HepG2 (cell line): ENCODE measurements around the gene GMFB. TPM values are rescaled to one million over a fixed set of nuclear protein-coding genes. Genes with fewer than 3 reads are reported as not detected.

Experiments
- DRAP1 ChIP-seq: IDR thresholded peaks from 2 replicates; pipeline ENCODE4 v1.6.1; 2016; ENCODE audit warnings: missing genetic modification reagents, missing compliant biosample characterization
- FOXA1 ChIP-seq, 2 experiments: fragments of 450-650 bp in 1 of 2; sonication (generic) in 1 of 2; formaldehyde crosslinking in 1 of 2; IDR thresholded peaks; 2 replicates each; pipeline versions ENCODE4 v1.4.0 to v1.6.1; 2016 to 2020; ENCODE audit warnings: missing genetic modification reagents in 1 of 2
- JDP2 ChIP-seq: sonication (generic); formaldehyde crosslinking; IDR thresholded peaks from 2 replicates; pipeline ENCODE4 v1.8.1; 2022; ENCODE audit warnings: missing genetic modification reagents, borderline replicate concordance
- MBNL3 ChIP-seq: fragments of 250-450 bp; sonication (Bioruptor Pico); conservative IDR thresholded peaks from 2 replicates; pipeline ENCODE4 v1.8.0; 2022; ENCODE audit warnings: mild to moderate bottlenecking, inconsistent platforms
- PTBP1 ChIP-seq: fragments of 200-400 bp; formaldehyde crosslinking; IDR thresholded peaks from 2 replicates; pipeline ENCODE4 v1.6.1; 2018; ENCODE audit warnings: low read length, low read depth; ENCODE audit not compliant: poor library complexity, severe bottlenecking
- RFX5 ChIP-seq: IDR thresholded peaks from 2 replicates; pipeline ENCODE4 v1.6.1; 2011; ENCODE audit warnings: low read depth, low read length, improper control_type of control experiment
- SALL1 ChIP-seq: sonication (generic); formaldehyde crosslinking; IDR thresholded peaks from 2 replicates; pipeline ENCODE4 v1.8.0; 2022; ENCODE audit warnings: mild to moderate bottlenecking, missing genetic modification reagents
- ZNF350 ChIP-seq: sonication (generic); formaldehyde crosslinking; IDR thresholded peaks from 2 replicates; pipeline ENCODE4 v1.4.0; 2020; ENCODE audit warnings: mild to moderate bottlenecking, low read depth, missing genetic modification reagents, borderline replicate concordance
- ZNF761 ChIP-seq: sonication (generic); formaldehyde crosslinking; conservative IDR thresholded peaks from 2 replicates; pipeline ENCODE4 v1.4.0; 2020; ENCODE audit warnings: mild to moderate bottlenecking, missing genetic modification reagents
- polyA plus RNA-seq, 8 experiments: library from polyadenylated mRNA; depleted of rRNA in 3 of 8; stranded (reverse) in 7 of 8; unstranded in 1 of 8; fragments of >200 nt; fragmentation: Illumina TruSeq in 4 of 8; extraction: Trizol in 4 of 8; gene quantifications; 2 replicates each; pipeline versions ENCODE4 v1.2.1 to v1.2.3, GENCODE V29; 2011 to 2016; ENCODE audit warnings: low read depth in 4 of 8, missing spikeins in 1 of 8, mixed read lengths in 1 of 8; ENCODE audit not compliant: insufficient read depth in 1 of 8
- total RNA-seq, 5 experiments: library from RNA; depleted of rRNA; stranded (reverse); fragments of >200 nt; fragmentation: Illumina TruSeq; extraction: Trizol; gene quantifications; 2 replicates each; pipeline ENCODE4 v1.2.3, GENCODE V29; 2016; ENCODE audit warnings: low read depth in 1 of 5
- TF ChIP-seq, protein P1 (sequence below): sonication (generic); formaldehyde crosslinking; IDR thresholded peaks from 2 replicates; pipeline ENCODE4 v1.4.0; 2020; ENCODE audit warnings: mild to moderate bottlenecking, missing genetic modification reagents, borderline replicate concordance
- TF ChIP-seq, protein P2 (sequence below): sonication (generic); formaldehyde crosslinking; IDR thresholded peaks from 2 replicates; pipeline ENCODE4 v1.9.0; 2022; ENCODE audit warnings: low read depth, missing genetic modification reagents
- TF ChIP-seq, protein P3 (sequence below): sonication (generic); formaldehyde crosslinking; IDR thresholded peaks from 2 replicates; pipeline ENCODE4 v1.5.0; 2020; ENCODE audit warnings: mild to moderate bottlenecking, missing genetic modification reagents, borderline replicate concordance

GMFB gene
- total and polyA plus RNA-seq, 2 of the 13 experiments (the other 11 are each of a cell fraction or from before 2014, with no cell fraction given): 17.3 to 68.2 TPM

DNA sequence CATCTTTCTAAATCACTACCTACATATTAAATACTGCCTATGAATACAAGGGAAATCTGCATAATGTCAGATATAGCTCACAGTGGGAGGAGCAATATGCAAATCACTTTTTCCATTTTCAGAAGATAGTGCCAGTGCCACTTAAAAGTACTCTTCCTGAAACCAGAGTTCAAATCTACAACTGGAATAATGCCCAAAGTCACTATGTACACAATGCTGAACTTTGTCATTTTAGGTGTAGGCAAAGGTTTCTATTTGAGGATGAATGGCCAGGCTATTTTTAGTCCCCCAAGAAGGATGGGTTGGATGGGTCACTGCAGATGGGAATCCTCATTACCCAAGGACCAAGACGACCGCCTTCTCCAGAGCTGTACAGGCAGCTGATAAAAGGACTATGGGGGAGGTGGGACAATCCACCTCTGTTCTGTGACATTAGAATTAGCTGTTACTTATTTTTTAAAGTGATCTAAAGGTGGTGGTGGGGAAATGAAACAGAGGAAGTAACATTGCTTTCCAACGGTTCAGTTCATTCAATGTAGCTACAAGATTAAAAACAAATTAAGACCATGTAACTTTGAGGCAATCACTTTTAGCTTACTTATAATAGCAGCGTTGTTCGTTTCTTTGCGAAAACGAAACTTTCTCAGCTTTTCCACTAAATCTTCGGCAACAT is 5.6 kb downstream of the GMFB start (continued):
- TF ChIP-seq, protein P1, sequence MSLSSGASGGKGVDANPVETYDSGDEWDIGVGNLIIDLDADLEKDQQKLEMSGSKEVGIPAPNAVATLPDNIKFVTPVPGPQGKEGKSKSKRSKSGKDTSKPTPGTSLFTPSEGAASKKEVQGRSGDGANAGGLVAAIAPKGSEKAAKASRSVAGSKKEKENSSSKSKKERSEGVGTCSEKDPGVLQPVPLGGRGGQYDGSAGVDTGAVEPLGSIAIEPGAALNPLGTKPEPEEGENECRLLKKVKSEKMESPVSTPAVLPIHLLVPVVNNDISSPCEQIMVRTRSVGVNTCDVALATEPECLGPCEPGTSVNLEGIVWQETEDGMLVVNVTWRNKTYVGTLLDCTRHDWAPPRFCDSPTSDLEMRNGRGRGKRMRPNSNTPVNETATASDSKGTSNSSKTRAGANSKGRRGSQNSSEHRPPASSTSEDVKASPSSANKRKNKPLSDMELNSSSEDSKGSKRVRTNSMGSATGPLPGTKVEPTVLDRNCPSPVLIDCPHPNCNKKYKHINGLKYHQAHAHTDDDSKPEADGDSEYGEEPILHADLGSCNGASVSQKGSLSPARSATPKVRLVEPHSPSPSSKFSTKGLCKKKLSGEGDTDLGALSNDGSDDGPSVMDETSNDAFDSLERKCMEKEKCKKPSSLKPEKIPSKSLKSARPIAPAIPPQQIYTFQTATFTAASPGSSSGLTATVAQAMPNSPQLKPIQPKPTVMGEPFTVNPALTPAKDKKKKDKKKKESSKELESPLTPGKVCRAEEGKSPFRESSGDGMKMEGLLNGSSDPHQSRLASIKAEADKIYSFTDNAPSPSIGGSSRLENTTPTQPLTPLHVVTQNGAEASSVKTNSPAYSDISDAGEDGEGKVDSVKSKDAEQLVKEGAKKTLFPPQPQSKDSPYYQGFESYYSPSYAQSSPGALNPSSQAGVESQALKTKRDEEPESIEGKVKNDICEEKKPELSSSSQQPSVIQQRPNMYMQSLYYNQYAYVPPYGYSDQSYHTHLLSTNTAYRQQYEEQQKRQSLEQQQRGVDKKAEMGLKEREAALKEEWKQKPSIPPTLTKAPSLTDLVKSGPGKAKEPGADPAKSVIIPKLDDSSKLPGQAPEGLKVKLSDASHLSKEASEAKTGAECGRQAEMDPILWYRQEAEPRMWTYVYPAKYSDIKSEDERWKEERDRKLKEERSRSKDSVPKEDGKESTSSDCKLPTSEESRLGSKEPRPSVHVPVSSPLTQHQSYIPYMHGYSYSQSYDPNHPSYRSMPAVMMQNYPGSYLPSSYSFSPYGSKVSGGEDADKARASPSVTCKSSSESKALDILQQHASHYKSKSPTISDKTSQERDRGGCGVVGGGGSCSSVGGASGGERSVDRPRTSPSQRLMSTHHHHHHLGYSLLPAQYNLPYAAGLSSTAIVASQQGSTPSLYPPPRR (CRISPR knock-in tag): no peak; the same call in 1 of the 2 replicates
- TF ChIP-seq PTBP1 (no peak), FOXA1 (IDR thresholded peaks at IDR 0.05) (no peak; the same call in 1 of the 2 replicates), FOXA1 (CRISPR knock-in tag; IDR thresholded peaks at IDR 0.05) (peak; percentile 81), RFX5 (no peak), MBNL3 (no peak), ZNF350 (no peak), DRAP1 (CRISPR knock-in tag) (no peak), SALL1 (no peak; the same call in 1 of the 2 replicates), JDP2 (no peak), ZNF761 (CRISPR knock-in tag) (no peak)
- TF ChIP-seq, protein P2, sequence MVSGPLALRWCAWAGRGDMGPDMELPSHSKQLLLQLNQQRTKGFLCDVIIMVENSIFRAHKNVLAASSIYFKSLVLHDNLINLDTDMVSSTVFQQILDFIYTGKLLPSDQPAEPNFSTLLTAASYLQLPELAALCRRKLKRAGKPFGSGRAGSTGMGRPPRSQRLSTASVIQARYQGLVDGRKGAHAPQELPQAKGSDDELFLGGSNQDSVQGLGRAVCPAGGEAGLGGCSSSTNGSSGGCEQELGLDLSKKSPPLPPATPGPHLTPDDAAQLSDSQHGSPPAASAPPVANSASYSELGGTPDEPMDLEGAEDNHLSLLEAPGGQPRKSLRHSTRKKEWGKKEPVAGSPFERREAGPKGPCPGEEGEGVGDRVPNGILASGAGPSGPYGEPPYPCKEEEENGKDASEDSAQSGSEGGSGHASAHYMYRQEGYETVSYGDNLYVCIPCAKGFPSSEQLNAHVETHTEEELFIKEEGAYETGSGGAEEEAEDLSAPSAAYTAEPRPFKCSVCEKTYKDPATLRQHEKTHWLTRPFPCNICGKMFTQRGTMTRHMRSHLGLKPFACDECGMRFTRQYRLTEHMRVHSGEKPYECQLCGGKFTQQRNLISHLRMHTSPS (CRISPR knock-in tag): peak; percentile 40; the same call in 1 of the 2 replicates
- TF ChIP-seq, protein P3, sequence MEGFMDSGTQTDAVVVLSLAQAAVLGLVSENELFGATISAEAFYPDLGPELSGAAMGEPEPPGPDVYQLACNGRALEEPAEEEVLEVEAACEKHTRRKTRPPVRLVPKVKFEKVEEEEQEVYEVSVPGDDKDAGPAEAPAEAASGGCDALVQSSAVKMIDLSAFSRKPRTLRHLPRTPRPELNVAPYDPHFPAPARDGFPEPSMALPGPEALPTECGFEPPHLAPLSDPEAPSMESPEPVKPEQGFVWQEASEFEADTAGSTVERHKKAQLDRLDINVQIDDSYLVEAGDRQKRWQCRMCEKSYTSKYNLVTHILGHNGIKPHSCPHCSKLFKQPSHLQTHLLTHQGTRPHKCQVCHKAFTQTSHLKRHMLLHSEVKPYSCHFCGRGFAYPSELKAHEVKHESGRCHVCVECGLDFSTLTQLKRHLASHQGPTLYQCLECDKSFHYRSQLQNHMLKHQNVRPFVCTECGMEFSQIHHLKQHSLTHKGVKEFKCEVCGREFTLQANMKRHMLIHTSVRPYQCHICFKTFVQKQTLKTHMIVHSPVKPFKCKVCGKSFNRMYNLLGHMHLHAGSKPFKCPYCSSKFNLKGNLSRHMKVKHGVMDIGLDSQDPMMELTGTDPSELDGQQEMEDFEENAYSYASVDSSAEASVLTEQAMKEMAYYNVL (CRISPR knock-in tag): no peak
